Measurements from ENCODE around the gene SCMH1. TPM values are rescaled to one million over a fixed set of nuclear protein-coding genes. Genes with fewer than 3 reads are reported as not detected.

The SCMH1 gene
- total and polyA plus RNA-seq, 2 experiments from 2014 or later = 15.0 to 19.4 TPM

GRCh38 chr1:41078616-41079015 is 163.5 kb downstream of the SCMH1 start:
- H3K36me3 ChIP-seq (ENCODE audit: insufficient read depth) = no peaks in the 10 kb centered on the region
- no peak overlapping the region for H3K27ac ChIP-seq (ENCODE audit: low read depth)
- H4K20me1 ChIP-seq (replicated peaks; ENCODE audit: insufficient read depth) = no peaks in the 10 kb centered on the region
- Mint-ChIP-seq H3K36me3 (ENCODE audit: low read depth) (no peaks in the 10 kb centered on the region), H3K4me3 (no peak overlapping the region), H3K9me3 (no peaks in the 10 kb centered on the region; the same call in 2 of the 3 replicates), H3K27me3 (ENCODE audit: insufficient read depth, low read depth, poor library complexity) (no peaks in the 10 kb centered on the region), H3K4me1 (no peaks in the 10 kb centered on the region), H3K27ac (no peak overlapping the region)
- H3F3A ChIP-seq (replicated peaks; ENCODE audit: low read depth) = no peaks in the 10 kb centered on the region
- H2AFZ ChIP-seq = no peak overlapping the region
- H3K4me3 ChIP-seq = no peak overlapping the region
- no peak for TF ChIP-seq CTCF (conservative IDR thresholded peaks at IDR 0.05; ENCODE audit: low read depth in 2 of 2)
- no peak for TF ChIP-seq CREB1 (CRISPR knock-in tag; IDR thresholded peaks at IDR 0.05; ENCODE audit: low read depth)
- no peak for TF ChIP-seq ZNF114 (CRISPR knock-in tag; IDR thresholded peaks at IDR 0.05)
- no peak for TF ChIP-seq EZH2phosphoT487 (IDR thresholded peaks at IDR 0.05; ENCODE audit: unreplicated experiment)
- TF ChIP-seq JUNB (IDR thresholded peaks at IDR 0.05; ENCODE audit: unreplicated experiment) = no peak
- no peak for TF ChIP-seq REST (IDR thresholded peaks at IDR 0.05; ENCODE audit: unreplicated experiment)
- no peak for TF ChIP-seq ZNF331 (CRISPR knock-in tag; IDR thresholded peaks at IDR 0.05; ENCODE audit: low read depth)
- TF ChIP-seq ZNF462 (CRISPR knock-in tag; IDR thresholded peaks at IDR 0.05) = no peak
- no peak for TF ChIP-seq STAT1 (IDR thresholded peaks at IDR 0.05; ENCODE audit: unreplicated experiment)
- TF ChIP-seq EZH2 (IDR thresholded peaks at IDR 0.05; ENCODE audit: low read depth, unreplicated experiment) = no peak
- H3K79me2 ChIP-seq (replicated peaks; ENCODE audit: insufficient read depth) = no peaks in the 10 kb centered on the region
- no peak for ATAC-seq
- H3K9me2 ChIP-seq (ENCODE audit: insufficient read depth) = no peaks in the 10 kb centered on the region; the same call in 1 of the 2 replicates
- no peaks in the 10 kb centered on the region for H3K4me1 ChIP-seq (ENCODE audit: insufficient read depth)
- H3K4me2 ChIP-seq = no peak overlapping the region
- H3K27me3 ChIP-seq (ENCODE audit: insufficient read depth) = no peaks in the 10 kb centered on the region
- no peak for DNase-seq (ENCODE audit: low spot score)
